UCSD-AML1 (cell line): Measurements from ENCODE around the gene KATNB1.
"Not testable (repeated sequence)": the region's sequence is repeated elsewhere in the genome, so short reads cannot be mapped to it uniquely, and the experiment has no call there.

Experiments used
- DNase-seq: peaks from one replicate; lab custom pipeline; 2025; ENCODE audit not compliant: unreplicated experiment; lab: John Stamatoyannopoulos, UW

Gene KATNB1

GRCh38 chr16:57788951-57789350 lies 53.4 kb downstream of the KATNB1 start:
- DNase-seq: no peak

- no peak for DNase-seq
These were observed 55.8 kb downstream of the KATNB1 start for GRCh38 chr16:57791195-57791892.

GRCh38 chr16:57791893-57792461 lies 56.4 kb downstream of the KATNB1 start:
- no peak for DNase-seq

DNA sequence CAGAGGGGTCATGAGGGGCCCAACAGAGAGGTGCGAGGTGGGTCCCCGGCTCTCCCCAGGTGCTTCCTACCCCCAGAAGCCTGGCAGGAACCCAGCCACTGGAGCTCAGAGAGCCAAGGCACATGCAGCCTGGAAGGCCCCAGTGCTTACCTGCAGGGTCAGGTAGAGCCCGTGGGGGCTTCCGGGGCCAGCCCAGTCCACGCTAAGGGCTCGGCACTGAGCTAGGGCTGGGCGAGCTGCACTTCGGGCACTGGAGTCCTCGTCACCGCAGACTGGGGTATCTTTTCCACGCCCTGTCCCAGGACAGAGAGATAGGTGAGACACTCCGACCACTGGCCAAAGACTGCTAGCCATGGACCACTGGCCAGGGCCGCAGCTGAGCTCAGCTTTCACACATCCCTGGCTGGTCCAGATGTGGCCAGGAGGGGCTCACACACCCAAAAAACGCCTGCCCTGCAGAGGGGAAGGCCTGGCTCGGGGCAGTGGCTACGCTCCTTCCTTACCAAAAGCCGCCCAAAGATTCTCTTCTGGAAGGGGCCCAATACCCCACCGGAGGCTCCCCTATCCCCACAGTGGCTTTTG lies 59.4 kb downstream of the KATNB1 start:
- no peak for DNase-seq

DNA sequence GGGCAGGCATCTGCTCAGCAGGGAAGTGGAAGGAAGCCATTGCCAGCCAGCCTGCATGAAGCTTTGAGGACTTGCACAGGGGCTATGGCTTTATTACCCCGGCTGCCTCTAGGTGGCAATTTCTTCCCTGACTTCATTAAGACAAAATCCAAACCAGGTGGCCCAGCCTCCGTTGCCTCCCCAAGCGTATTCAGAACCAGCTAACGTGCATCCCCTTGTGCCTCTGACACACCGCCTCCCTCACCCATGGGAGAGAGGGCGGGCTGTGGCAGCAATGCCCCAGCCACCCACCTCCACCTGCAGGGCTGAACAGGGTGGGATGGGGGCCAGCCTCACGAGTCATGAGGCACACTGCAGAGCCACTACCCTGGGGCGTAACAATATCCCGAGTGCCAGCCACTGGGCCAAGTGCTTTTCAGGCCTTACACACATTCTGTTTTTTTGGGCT lies 59.9 kb downstream of the KATNB1 start:
- DNase-seq: peak; percentile 49

DNA sequence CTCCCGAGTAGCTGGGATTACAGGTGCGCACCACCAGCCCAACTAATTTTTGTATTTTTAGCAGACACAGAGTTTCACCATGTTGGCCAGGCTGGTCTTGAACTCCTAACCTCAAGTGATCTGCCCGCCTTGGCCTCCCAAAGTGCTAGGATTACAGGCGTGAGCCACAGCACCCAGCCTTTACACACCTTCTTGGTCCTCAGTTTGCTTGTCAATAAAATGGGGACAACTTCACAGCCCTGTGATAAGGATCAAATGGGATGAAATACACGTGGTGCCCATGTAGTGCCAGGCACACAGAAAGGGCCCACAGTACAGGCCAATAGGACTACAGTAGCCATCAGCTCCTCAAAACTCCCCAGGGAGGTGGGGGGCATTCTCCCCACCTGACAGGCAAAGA lies 60.4 kb downstream of the KATNB1 start:
- DNase-seq: not testable (repeated sequence)

GRCh38 chr16:57797216-57797525 lies 61.6 kb downstream of the KATNB1 start:
- DNase-seq: no peak

GRCh38 chr16:57797526-57798266 lies 62.1 kb downstream of the KATNB1 start:
- no peak for DNase-seq

GRCh38 chr16:57798267-57798810 lies 62.8 kb downstream of the KATNB1 start:
- no peak for DNase-seq

GRCh38 chr16:57798953-57799599 lies 63.5 kb downstream of the KATNB1 start:
- DNase-seq: peak; percentile 62

DNA sequence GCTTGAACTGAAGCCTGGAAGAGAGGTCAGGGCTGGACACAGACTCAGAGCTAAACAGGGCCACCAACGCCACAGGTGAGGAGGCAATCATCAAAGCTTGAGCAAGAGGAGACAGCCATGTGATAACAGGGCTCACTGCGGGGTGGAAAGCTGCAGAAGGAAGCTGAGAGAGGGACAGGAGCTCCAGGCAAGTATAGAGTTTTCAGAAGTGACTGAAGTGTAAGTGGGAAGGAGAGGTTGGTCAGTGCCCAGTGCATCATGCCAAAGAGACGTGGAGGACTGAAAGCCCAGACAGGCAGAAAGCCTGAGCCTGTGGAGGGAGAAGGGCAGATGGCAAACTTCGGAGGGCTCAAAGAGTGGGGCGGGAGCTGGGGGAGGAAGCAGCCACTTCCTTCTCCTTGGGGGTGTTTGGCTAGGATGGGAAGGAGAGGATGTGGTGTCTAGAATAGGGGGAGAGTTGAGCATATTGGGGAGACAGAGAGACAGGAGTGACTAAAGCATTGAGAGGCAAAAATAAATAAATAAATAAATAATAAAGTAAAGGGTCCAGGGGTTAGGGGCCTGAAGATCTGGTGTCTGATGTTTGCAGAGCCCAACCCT lies 64.1 kb downstream of the KATNB1 start:
- peak; percentile 71 for DNase-seq

GRCh38 chr16:57800200-57801097 lies 64.9 kb downstream of the KATNB1 start:
- peak; percentile 40 for DNase-seq

DNA sequence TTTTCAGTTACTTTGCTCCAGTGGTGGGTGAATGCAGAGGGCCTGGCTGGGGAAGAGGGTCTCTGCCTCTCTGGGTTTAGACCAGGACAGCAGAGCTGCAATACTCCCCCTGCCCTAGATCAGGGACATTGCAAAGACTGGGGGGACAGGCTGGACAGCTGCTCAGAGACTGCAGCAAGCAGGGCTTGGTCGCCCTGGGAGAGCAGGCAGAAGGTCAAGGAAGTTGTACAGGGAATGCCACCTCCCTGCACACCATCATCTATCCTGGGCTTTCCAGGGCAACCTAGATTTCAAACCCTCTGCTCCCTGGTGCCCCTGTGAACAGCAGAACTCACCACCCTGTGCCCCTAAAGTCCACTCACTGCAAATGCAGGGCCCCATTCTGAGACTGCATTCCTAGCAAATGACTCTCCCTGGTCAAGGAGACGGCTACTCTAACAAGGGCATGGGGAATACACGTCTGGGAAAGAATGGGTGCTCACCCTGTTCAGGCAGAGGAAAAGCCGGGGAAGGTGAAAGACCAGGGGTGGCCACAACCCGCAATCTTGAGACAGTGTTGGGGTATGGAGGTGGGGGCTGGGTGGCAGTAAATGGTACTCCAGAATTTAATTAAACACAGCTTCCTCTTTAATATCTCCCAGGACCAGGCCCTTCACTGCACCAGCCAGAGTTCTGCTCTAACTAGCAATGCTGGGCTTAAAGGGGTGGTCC lies 65.7 kb downstream of the KATNB1 start:
- DNase-seq: no peak

GRCh38 chr16:57801809-57802340 lies 66.3 kb downstream of the KATNB1 start:
- DNase-seq: no peak

DNA sequence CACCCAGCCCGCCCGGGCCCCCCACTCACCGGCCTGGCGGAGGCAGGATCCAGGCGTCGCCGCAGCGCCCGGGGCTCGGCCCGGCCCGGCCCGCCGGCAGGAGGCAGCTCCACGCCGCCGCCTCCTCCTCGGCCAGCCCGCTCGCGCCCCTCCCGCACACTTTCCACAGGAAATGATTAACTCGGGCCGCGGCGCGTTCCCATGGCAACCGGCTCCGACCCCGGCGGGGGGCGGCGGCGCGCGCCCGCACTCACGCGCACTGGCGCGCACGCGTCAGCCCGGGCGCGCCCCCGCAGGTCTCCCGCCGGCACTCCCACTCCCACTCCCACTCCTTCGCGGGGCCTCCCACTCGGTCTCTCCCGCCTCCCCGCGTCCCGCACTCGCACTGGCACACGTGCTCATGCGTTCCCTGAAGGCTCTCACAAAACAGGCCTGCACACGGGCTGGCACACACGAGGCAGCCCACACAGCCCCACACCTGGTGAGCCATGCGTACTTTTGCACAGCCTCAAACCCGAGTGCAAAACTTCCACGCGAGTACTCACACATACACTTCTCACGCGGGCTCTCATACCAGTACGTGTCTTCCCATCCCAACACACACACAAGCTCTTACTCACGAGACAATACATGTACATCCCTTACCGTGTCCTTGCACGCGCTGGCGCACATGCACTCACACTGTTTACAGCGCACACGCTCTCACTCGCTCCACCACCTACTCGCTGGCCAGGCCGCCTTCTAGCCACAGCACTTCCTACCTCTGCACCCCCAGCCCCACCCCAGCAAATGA lies 67.0 kb downstream of the KATNB1 start, which contains the start of gene KIFC3:
Gene KIFC3 (minus strand): TSS at position 151 of the 793 bp plus-strand sequence. CDS start 4,248 bp downstream, outside the sequence.
- DNase-seq: peak; percentile 79

GRCh38 chr16:57803134-57803990 lies 67.8 kb downstream of the KATNB1 start:
- DNase-seq: no peak
